PC-3 (cell line): ENCODE results near the gene FYN.

Experiments used
- CTCF ChIP-seq: fragments of 300-600 bp; sonication (generic); conservative IDR thresholded peaks from 2 replicates; pipeline ENCODE4 v1.5.1; 2017; ENCODE audit warnings: antibody characterized with exemption, low read depth, mild to moderate bottlenecking, low read length
- EZH2 ChIP-seq: fragments of 300-600 bp; sonication (generic); IDR thresholded peaks from one replicate; pipeline ENCODE4 v1.6.1; 2017; ENCODE audit warnings: antibody characterized with exemption, mild to moderate bottlenecking, low read length; ENCODE audit not compliant: unreplicated experiment

GRCh38 chr6:111767752-111768430 is 105.4 kb downstream of the FYN start:
- TF ChIP-seq CTCF (no peak), EZH2 (no peak)
